GM18507 (cell line): ENCODE results near the gene CAMSAP2.
A peak's percentile ranks its signal among the peaks of the same experiment; 100 is the strongest.

ENCODE experiments used
- DNase-seq: peaks from one replicate; pipeline ENCODE4 v3.0.0; 2011; ENCODE audit warnings: low read depth; ENCODE audit not compliant: insufficient read length; ENCODE audit errors: extremely low spot score
- FAIRE-seq: peaks from 2 replicates; lab custom pipeline; 2011; peaks lifted over from hg19 to GRCh38; lab: Jason Lieb, UNC

Gene CAMSAP2

GRCh38 chr1:200907611-200908097 lies 169.0 kb downstream of the CAMSAP2 start:
- DNase-seq (no peak), FAIRE-seq (peak; percentile 90)

GRCh38 chr1:200908191-200908868 lies 169.6 kb downstream of the CAMSAP2 start:
- DNase-seq: no peak
- FAIRE-seq: peak; percentile 52

- DNase-seq (no peak), FAIRE-seq (no peak)
Measured at GRCh38 chr1:200909071-200909470, 170.4 kb downstream of the CAMSAP2 start.

- DNase-seq (no peak), FAIRE-seq (peak; percentile 93)
Measured at GRCh38 chr1:200909757-200910239, 171.1 kb downstream of the CAMSAP2 start.
